Coronary artery (tissue), 2 donors: ENCODE results near the gene DCST2.

ENCODE experiments used
- DNase-seq: peaks from one replicate; pipeline ENCODE4 v3.0.0-alpha.2; 2017; ENCODE audit warnings: low spot score
- H3K27ac ChIP-seq, 2 donors: fragments of 200-600 bp; sonication (generic); one replicate each; pipeline ENCODE4 v1.5.1; 2016 to 2019
- H3K4me3 ChIP-seq: fragments of 200-600 bp; sonication (generic); 2 replicates; pipeline ENCODE4 v1.5.1; 2016; ENCODE audit warnings: mild to moderate bottlenecking, moderate library complexity
- CTCF ChIP-seq: fragments of 200-600 bp; sonication (generic); IDR thresholded peaks from one replicate; pipeline ENCODE4 v1.5.1; 2019; ENCODE audit warnings: antibody characterized with exemption

DCST2 gene

GRCh38 chr1:155034318-155035208, 982 bp upstream of the DCST2 start:
- no peak for TF ChIP-seq CTCF
- no peak overlapping the region for H3K27ac ChIP-seq
- no peak overlapping the region for H3K4me3 ChIP-seq
- no peak for DNase-seq

GRCh38 chr1:155032886-155033285, 695 bp downstream of the DCST2 start:
- Histone ChIP-seq H3K4me3 (no peak overlapping the region), H3K27ac (no peak overlapping the region)
- DNase-seq: no peak
- TF ChIP-seq CTCF: no peak

DNA sequence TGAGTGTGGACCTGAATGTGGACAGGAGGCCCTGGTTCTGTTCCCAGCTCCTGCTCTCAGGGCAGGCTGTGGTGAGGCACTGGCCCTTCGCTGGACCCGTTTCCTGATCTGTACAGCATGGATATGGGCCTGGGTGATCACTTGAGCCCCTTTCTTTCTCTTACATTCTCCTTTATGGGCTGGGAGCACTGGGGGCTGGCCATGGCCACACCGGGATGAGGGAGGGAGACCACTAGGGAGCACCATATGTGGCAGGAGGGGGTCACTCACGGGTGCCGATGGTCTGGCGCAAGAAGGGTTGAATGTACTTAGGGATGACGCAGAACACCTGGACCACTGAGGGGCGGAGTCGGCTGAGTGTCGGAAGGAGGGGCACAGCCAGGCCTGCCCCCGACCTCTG, 2.7 kb downstream of the DCST2 start:
- Histone ChIP-seq H3K27ac (no peak overlapping the region), H3K4me3 (no peak overlapping the region)
- TF ChIP-seq CTCF: no peak
- DNase-seq: no peak

GRCh38 chr1:155030243-155030795, 3.3 kb downstream of the DCST2 start:
- DNase-seq: no peak
- Histone ChIP-seq H3K27ac (no peak overlapping the region), H3K4me3 (no peak overlapping the region)
- TF ChIP-seq CTCF: no peak

GRCh38 chr1:155029513-155030242, 3.9 kb downstream of the DCST2 start:
- DNase-seq: no peak
- no peak overlapping the region for H3K27ac ChIP-seq
- no peak for TF ChIP-seq CTCF
- no peak overlapping the region for H3K4me3 ChIP-seq

- H3K4me3 ChIP-seq: no peak overlapping the region
- no peak for DNase-seq
- TF ChIP-seq CTCF: no peak
- no peak overlapping the region for H3K27ac ChIP-seq
Observed at GRCh38 chr1:155026588-155026987, 7.0 kb downstream of the DCST2 start.
